HuH-7.5 (cell line): ENCODE results near the gene CEP68.
"Not testable (repeated sequence)": the region's sequence is repeated elsewhere in the genome, so short reads cannot be mapped to it uniquely, and the experiment has no call there.

Source experiments
- DNase-seq: peaks from one replicate; pipeline ENCODE4 v3.0.0; 2011; ENCODE audit warnings: low spot score

Gene CEP68

GRCh38 chr2:65081232-65081685 is 25.0 kb downstream of the CEP68 start:
- no peak for DNase-seq

GRCh38 chr2:65085148-65085547 is 28.9 kb downstream of the CEP68 start:
- no peak for DNase-seq

- no peak for DNase-seq
Measured at GRCh38 chr2:65092791-65093190, 36.6 kb downstream of the CEP68 start.

DNA sequence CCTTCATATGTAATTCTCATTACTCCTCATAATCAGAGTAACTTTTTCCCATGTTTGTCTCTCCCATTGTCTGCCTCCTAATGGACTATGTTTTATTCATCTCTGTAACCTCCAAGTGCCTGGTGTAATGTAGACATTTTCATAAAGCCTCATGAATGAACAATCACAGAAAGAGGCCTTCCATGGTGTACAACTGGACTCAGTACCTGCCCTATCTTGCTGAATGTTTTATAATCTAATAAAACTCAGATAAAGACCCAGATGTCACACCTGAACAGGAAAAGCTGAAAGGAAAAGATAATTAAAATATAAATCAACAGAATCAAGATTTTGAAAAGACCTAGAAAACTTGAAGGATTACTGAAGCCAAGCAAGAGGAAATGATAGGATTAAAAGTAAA is 37.0 kb downstream of the CEP68 start:
- DNase-seq, result no peak

GRCh38 chr2:65096948-65097347 is 40.7 kb downstream of the CEP68 start:
- DNase-seq, result no peak

DNA sequence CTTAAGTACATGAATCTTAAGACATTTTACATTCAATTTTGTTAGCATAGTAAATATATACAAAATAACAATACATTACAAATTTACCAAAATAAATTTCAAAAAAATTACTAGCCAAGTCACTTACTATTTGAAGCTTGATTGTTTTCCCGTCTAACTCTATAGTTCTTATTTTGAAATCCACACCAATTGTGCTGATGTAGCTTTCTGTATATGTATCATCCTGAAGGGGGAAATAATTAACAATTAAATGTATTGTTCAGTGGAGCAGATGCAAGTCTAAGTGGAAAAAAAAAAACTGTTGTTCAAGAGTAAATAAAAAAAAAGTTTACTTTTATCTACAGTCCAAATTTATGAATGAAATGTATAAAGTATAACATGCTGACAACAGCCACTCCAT is 41.6 kb downstream of the CEP68 start:
- DNase-seq, result no peak

DNA sequence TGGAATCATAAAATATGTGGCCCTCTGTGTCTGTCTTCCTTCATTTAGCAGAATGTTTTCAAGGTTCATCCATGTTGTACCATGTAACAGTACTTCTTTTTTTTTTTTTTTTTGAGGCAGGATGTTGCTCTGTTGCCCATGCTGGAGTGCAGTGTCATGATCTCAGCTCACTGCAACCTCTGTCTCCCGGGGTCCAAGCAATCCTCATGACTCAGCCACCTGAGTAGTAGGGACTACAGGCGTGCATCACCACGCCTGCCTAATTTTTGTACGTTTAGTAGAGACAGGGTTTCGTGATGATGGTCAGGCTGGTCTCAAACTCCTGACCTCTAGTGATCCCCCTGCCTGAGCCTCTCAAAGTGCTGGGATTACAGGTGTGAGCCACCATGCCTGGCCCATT is 42.5 kb downstream of the CEP68 start:
- no peak for DNase-seq

DNA sequence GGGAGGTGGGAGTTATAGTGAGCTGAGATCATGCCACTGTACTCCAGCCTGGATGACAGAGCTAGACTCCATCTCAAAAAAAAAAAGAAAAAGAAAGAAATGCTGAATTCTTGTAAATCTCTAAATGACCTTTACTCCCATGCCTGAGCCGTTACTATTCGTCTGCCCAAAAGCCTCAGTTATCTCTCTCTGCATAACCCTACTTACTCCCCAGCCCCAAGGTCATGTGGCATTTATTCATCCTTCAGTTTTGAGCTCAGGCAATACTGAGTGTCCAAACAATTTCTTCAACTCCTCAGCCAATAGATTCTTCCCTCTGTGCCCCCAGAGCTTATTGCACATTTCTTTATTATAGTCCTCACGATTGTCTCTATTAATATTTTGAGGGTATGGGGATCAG is 44.9 kb downstream of the CEP68 start:
- DNase-seq, result no peak

GRCh38 chr2:65103013-65103715 is 46.9 kb downstream of the CEP68 start:
- no peak for DNase-seq

GRCh38 chr2:65107530-65107929 is 51.3 kb downstream of the CEP68 start:
- no peak for DNase-seq

GRCh38 chr2:65108780-65109179 is 52.6 kb downstream of the CEP68 start:
- DNase-seq, result no peak

GRCh38 chr2:65112633-65113032 is 56.4 kb downstream of the CEP68 start:
- DNase-seq, result no peak

DNA sequence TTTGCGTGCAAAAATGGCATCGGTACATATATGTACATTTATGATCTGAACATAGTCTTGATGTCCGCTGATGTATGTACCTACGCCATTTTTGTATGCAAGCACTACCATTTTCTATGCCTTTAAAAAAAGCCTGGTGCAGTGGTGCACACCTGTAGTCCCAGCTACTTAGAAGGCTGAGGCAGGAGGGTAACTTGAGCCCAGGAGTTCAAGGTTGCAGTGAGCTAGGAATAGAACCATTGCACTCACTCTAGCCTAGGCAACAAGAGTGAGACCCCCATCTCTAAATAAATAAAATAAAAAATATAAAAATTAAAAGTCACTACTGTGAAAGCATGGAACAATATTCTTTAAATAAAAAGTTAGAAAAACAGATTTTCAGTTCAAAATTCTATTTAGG is 57.0 kb downstream of the CEP68 start:
- no peak for DNase-seq

- DNase-seq, result no peak
Measured at GRCh38 chr2:65113816-65114215, 57.6 kb downstream of the CEP68 start.

GRCh38 chr2:65114921-65115320 is 58.7 kb downstream of the CEP68 start:
- no peak for DNase-seq

GRCh38 chr2:65116645-65117044 is 60.4 kb downstream of the CEP68 start:
- no peak for DNase-seq

GRCh38 chr2:65120990-65121693 is 64.9 kb downstream of the CEP68 start:
- no peak for DNase-seq

DNA sequence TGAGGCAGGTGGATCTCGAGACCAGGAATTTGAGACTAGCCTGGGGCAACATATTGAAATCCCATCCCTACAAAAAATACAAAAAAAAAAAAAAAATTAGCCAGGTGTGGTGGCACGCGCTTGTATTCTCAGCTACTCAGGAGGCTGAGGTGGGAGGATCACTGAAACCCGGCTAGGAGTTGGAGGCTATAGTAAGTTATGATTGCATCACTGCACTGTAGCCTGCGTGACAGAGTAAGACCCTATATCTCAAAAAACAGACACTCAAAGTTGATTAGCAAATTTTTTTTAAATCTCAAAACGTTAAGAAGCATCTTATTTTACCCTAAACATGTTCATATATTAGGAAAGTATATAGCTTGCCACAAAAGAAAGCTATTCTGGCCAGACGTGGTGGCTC is 66.1 kb downstream of the CEP68 start:
- DNase-seq, result no peak

DNA sequence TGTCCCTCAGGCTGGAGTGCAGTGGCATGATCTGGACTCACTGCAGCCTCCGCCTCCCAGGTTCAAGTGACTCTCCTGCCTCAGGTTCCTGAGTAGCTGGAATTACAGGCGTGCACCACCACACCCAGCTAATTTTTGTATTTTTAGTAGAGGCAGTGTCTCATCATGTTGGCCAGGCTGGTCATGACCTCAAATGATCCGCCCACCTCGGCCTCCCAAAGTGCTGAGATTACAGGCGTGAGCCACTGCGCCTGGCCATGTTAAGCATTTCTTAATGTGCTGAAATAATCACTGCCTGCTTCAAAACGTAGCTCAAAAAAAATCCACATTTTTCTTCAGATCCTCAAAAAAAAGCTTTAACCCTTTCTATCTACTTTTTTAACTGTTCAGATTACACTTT is 69.2 kb downstream of the CEP68 start:
- not testable (repeated sequence) for DNase-seq

GRCh38 chr2:65128297-65129190 is 72.3 kb downstream of the CEP68 start:
- no peak for DNase-seq

DNA sequence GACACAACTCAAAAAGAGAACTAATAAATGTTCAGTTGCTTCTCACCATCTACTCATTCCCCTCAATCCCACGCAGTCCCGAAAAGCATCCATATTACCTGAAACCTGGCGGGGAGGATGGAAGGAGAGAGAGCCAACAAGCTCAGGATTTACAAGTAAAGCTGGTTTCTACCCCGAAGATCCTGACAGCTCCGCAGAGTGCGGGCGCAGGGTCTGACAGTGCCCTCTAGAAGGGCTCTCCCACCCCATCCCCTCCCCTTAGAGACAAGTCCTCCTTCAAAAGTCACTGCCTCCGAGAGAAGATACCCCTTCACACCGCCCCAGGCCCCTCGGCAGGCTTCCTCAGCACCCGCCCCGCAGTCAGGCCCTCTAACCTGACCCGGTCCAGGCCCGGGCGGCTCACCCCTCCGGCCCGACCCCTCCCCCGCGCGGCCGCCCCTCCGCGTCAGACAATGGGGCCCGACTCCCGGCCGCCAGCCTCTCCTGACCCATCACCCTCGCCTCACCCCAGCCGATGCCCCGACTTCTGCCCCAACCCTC is 73.1 kb downstream of the CEP68 start:
- DNase-seq, result no peak
